ELF-1 (cell line): ENCODE data around the gene SCRT2.
"Not testable (repeated sequence)": the region's sequence is repeated elsewhere in the genome, so short reads cannot be mapped to it uniquely, and the experiment has no call there.

Experiments used
- DNase-seq: peaks from one replicate; pipeline ENCODE4 v3.0.0-alpha.2; 2016; ENCODE audit warnings: low read depth, low spot score

The SCRT2 gene

GRCh38 chr20:653110-653589 is 22.5 kb downstream of the SCRT2 start, which contains the start of gene SRXN1:
SRXN1 (minus strand) TSS chr20:653200; CDS start chr20:653185, 15 bp downstream.
- peak; percentile 84 for DNase-seq

- DNase-seq = peak; percentile 39
These were observed 22.9 kb downstream of the SCRT2 start for GRCh38 chr20:652615-653109.

GRCh38 chr20:651713-652614 is 23.6 kb downstream of the SCRT2 start:
- no peak for DNase-seq

GRCh38 chr20:650954-651353 is 24.6 kb downstream of the SCRT2 start:
- no peak for DNase-seq

GRCh38 chr20:650281-650680 is 25.3 kb downstream of the SCRT2 start:
- no peak for DNase-seq

GRCh38 chr20:647479-648019 is 28.1 kb downstream of the SCRT2 start:
- no peak for DNase-seq

- no peak for DNase-seq
These were observed 28.8 kb downstream of the SCRT2 start for GRCh38 chr20:646868-647233.

- DNase-seq = no peak
These were observed 29.3 kb downstream of the SCRT2 start for GRCh38 chr20:646107-646867.

GRCh38 chr20:645318-646106 is 30.1 kb downstream of the SCRT2 start:
- DNase-seq = peak; percentile 94

- DNase-seq = no peak
These were observed 30.8 kb downstream of the SCRT2 start for GRCh38 chr20:644692-645317.

- DNase-seq = no peak
These were observed 33.0 kb downstream of the SCRT2 start for GRCh38 chr20:642398-643174.

GRCh38 chr20:642013-642397 is 33.6 kb downstream of the SCRT2 start:
- not testable (repeated sequence) for DNase-seq

- DNase-seq = no peak
These were observed 34.1 kb downstream of the SCRT2 start for GRCh38 chr20:641516-641875.

GRCh38 chr20:640674-641515 is 34.7 kb downstream of the SCRT2 start:
- no peak for DNase-seq

- DNase-seq = no peak
These were observed 37.0 kb downstream of the SCRT2 start for GRCh38 chr20:638579-638978.

- DNase-seq = no peak
These were observed 38.0 kb downstream of the SCRT2 start for GRCh38 chr20:637559-637958.

- DNase-seq = no peak
These were observed 39.7 kb downstream of the SCRT2 start for GRCh38 chr20:635893-636338.

GRCh38 chr20:635028-635892 is 40.3 kb downstream of the SCRT2 start:
- DNase-seq = no peak
